Measurements from ENCODE around the gene FAM98B.
"Not testable (repeated sequence)": the region's sequence is repeated elsewhere in the genome, so short reads cannot be mapped to it uniquely, and the experiment has no call there.

Gene FAM98B

DNA sequence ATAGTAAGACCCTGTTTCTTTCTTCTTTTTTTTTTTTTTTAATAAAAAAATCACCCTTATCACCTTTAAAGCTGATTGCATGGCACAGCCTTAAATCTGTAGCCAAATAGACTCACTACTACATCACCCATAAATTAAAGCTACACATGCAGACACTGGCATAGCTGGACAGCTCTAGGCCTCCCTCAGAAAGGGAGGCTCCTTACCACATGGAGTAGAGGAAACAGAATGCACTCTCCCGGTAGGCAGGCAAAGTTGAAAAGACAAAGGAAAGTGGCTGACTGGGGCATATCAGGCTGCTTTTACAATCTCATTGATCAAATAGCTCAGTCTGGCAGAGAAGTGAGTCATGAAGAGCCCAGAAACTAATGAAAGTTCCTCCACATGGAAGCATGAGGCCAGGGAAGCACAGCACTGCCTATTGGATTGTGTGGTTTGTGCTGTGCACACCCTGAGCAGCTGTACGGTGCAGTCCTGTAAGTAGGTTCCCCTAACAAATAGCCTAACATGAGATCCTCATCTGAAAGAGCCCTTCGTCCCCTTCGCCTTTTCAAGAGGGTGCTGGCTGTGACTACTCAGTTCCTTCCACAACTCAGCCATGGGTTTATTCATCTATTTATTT is 32.7 kb upstream of the FAM98B start:
- H3K4me3 ChIP-seq (ENCODE audit: low read depth, low read length) = no peak overlapping the region
- TF ChIP-seq, protein P1, sequence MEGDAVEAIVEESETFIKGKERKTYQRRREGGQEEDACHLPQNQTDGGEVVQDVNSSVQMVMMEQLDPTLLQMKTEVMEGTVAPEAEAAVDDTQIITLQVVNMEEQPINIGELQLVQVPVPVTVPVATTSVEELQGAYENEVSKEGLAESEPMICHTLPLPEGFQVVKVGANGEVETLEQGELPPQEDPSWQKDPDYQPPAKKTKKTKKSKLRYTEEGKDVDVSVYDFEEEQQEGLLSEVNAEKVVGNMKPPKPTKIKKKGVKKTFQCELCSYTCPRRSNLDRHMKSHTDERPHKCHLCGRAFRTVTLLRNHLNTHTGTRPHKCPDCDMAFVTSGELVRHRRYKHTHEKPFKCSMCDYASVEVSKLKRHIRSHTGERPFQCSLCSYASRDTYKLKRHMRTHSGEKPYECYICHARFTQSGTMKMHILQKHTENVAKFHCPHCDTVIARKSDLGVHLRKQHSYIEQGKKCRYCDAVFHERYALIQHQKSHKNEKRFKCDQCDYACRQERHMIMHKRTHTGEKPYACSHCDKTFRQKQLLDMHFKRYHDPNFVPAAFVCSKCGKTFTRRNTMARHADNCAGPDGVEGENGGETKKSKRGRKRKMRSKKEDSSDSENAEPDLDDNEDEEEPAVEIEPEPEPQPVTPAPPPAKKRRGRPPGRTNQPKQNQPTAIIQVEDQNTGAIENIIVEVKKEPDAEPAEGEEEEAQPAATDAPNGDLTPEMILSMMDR (IDR thresholded peaks at IDR 0.05; ENCODE audit: insufficient read depth, low read depth, low read length, missing control alignments) = no peak
- no peak for DNase-seq (ENCODE audit: low read depth)

DNA sequence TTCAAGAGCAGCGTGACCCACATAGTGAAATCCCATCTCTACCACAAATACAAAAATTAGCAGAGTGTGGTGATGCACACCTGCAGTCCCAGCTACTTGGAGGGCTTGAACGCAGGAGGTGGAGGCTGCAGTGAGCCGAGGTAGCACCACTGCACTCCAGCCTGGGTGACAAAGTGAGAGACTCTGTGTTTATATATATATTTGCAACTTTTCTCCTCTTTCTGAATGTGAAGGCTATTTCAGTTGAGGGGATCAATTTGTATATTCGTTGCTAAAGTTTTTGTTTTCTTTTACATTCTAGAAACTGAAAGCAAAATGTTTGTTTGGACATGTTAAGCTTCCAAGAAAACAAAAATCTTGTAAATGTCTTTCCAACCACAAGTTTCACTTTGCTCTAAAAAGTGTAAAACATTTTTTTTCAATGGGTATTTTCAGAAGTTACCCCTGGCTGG is 29.8 kb upstream of the FAM98B start:
- DNase-seq (ENCODE audit: low read depth) = peak; percentile 49
- TF ChIP-seq, protein P1 (IDR thresholded peaks at IDR 0.05; ENCODE audit: insufficient read depth, low read depth, low read length, missing control alignments) = no peak
- peak overlapping the region; percentile 23 for H3K4me3 ChIP-seq (ENCODE audit: low read depth, low read length)

DNA sequence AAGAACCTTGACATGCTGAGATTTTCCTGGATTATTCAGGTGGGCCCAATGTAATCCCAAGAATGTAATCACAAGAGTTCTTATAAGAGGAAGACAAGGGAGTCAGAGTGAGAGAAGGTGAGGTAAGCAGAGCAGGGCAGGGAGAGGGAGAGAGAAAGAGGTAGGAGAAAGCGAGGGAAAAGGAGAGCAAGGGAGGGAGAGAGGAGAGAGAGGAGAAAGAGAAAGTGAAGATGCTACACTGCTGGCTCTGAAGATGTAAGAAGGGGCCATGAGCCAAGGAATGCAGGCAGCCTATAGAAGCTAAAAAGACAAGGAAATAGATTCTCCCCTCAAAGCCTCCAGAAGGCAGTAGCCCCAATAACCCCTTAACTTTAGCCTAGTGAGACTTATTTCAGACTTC is 28.7 kb upstream of the FAM98B start:
- TF ChIP-seq, protein P1 (IDR thresholded peaks at IDR 0.05; ENCODE audit: insufficient read depth, low read depth, low read length, missing control alignments) = no peak
- H3K4me3 ChIP-seq (ENCODE audit: low read depth, low read length) = no peak overlapping the region
- DNase-seq (ENCODE audit: low read depth) = no peak

DNA sequence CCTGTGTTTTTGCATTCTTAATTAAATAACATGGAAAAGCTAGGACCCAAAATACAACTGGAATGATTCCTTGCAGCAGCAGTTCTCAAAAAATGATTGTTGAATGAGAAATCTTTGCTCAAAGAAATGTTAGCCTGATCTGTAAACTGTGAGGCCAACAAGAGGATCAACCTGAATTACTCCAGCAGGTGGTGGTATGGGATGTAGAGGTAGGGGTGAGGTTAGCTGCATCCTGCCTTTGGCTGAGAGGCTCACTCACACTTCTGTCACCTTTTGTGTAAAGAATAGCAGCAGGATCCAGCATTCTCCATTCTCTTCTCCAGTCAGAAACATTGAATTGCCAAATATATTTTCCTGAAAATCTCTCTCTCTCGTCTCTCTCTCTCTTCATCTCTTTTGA is 26.5 kb upstream of the FAM98B start:
- H3K4me3 ChIP-seq (ENCODE audit: low read depth, low read length) = no peak overlapping the region
- TF ChIP-seq, protein P1 (IDR thresholded peaks at IDR 0.05; ENCODE audit: insufficient read depth, low read depth, low read length, missing control alignments) = no peak
- peak; percentile 21 for DNase-seq (ENCODE audit: low read depth)

DNA sequence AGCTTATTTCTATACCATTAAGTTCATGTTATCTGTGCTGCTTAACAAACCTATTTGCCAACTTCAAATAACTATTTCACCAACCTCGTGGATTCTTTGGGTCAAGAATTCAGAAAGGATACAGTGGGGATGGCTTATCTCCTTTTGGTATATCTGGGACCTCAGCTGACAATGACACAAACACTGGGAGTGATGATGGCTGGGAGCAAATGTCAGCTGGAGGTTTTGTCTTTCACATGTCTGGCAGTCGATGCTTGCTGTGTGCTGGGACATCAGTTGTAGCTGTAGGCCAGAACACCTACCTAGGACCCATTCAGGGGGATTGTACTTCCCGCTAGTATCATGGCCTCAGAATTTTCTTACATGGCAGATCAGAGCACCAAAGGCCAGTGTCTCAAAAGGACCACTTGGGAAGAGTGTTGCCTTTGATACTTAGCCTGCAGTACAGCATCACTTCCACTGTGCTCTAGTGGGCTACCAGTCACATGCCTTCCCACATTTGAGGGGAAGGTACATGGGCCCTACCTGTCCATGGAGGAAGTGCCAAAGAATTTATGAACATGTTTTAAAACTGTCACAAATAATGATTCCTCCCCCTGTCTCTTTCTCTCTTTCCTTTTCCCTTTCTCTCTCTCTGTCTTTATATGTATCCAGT is 23.7 kb upstream of the FAM98B start:
- H3K4me3 ChIP-seq (ENCODE audit: low read depth, low read length) = no peak overlapping the region
- TF ChIP-seq, protein P1 (IDR thresholded peaks at IDR 0.05; ENCODE audit: insufficient read depth, low read depth, low read length, missing control alignments) = no peak
- DNase-seq (ENCODE audit: low read depth) = no peak

DNA sequence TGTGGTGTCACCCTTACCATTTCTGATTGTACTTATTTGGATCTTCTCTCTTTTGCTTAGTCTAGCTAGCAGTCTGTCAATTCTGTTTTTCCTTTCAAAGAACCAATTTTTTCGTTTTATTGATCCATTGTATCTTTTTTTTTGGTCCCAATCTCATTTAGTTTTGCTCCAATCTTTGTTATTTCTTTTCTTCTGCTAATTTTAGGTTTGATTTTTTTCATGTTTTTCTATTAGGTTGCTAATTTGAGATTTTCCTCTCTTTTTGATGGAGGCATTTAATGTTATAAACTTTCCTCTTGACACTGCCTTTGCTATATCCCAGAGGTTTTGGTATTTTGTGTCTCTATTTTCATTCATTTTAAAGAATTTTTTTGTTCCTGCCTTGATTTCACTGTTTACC is 16.9 kb upstream of the FAM98B start:
- no peak overlapping the region for H3K4me3 ChIP-seq (ENCODE audit: low read depth, low read length)
- TF ChIP-seq, protein P1 (IDR thresholded peaks at IDR 0.05; ENCODE audit: insufficient read depth, low read depth, low read length, missing control alignments) = no peak
- no peak for DNase-seq (ENCODE audit: low read depth)

DNA sequence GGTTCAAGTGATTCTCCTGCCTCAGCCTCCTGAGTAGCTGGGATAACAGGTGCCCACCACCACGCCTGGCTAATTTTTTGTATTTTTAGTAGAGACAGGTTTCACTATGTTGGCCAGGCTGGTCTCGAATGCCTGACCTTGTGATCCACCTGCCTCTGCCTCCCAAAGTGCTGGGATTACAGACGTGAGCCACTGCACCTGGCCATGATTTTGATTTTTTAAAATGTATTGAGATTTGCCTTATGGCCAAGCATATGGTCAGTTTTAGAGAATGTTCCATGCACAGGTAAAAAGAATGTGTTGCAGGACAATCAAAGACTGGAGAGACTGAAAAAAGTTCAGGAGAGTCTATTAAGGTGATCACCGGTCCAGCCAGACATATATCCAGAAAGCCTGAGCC is 16.3 kb upstream of the FAM98B start:
- DNase-seq (ENCODE audit: low read depth); H3K4me3 ChIP-seq (ENCODE audit: low read depth, low read length): not testable (repeated sequence)
